Right atrium auricular region (tissue), 2 donors: ENCODE measurements around the gene MSL2. TPM values are rescaled to one million over a fixed set of nuclear protein-coding genes. Genes with fewer than 3 reads are reported as not detected.
A peak's percentile ranks its signal among the peaks of the same experiment; 100 is the strongest.
"Not testable (repeated sequence)": the region's sequence is repeated elsewhere in the genome, so short reads cannot be mapped to it uniquely, and the experiment has no call there.

Experiments used
- DNase-seq: peaks from one replicate; pipeline ENCODE4 v3.0.0-alpha.2; 2019; ENCODE audit warnings: low spot score
- H3K27ac ChIP-seq, 2 donors: fragments of 200-600 bp; sonication (generic); 1 replicate in 1 of 2; 2 replicates in 1 of 2; pipeline ENCODE4 v1.5.1; 2016 to 2019
- H3K27me3 ChIP-seq, 2 donors: fragments of 200-600 bp; sonication (generic); one replicate each; pipeline versions ENCODE4 v1.5.1 to v1.6.0; 2017 to 2019
- H3K36me3 ChIP-seq: fragments of 200-600 bp; sonication (generic); one replicate; pipeline ENCODE4 v1.5.1; 2016
- H3K4me1 ChIP-seq, 2 donors: fragments of 200-600 bp; sonication (generic); one replicate each; pipeline versions ENCODE4 v1.5.1 to v1.6.0; 2017 to 2019
- H3K4me3 ChIP-seq, 2 donors: fragments of 200-600 bp; sonication (generic); 1 replicate in 1 of 2; 2 replicates in 1 of 2; pipeline ENCODE4 v1.5.1; 2017 to 2019; ENCODE audit warnings: mild to moderate bottlenecking in 1 of 2, moderate library complexity in 1 of 2
- H3K9me3 ChIP-seq, 2 donors: fragments of 200-600 bp; sonication (generic); one replicate each; pipeline ENCODE4 v1.5.1; 2019
- CTCF ChIP-seq, 2 donors: fragments of 200-600 bp; sonication (generic); IDR thresholded peaks; one replicate each; pipeline ENCODE4 v1.5.1; 2019; ENCODE audit warnings: antibody characterized with exemption in 2 of 2
- total RNA-seq, 2 donors: library from RNA; depleted of rRNA; stranded (reverse); fragments of >200 nt; gene quantifications; one replicate each; pipeline ENCODE4 v1.1.0, GENCODE V29; 2016

The MSL2 gene
- total RNA-seq, 2 donors from 2014 or later = 19.2 to 22.0 TPM

- Histone ChIP-seq H3K4me1 (no peaks in the 10 kb centered on the region), H3K4me3 (no peak overlapping the region), H3K27ac (no peak overlapping the region), H3K9me3 (no peaks in the 10 kb centered on the region), H3K27me3 (no peaks in the 10 kb centered on the region), H3K36me3 (no peaks in the 10 kb centered on the region)
- no peak for DNase-seq
- no peak for TF ChIP-seq CTCF (IDR thresholded peaks at IDR 0.05)
Observed at GRCh38 chr3:136207489-136208115, 11.5 kb upstream of the MSL2 start.

GRCh38 chr3:136199219-136199618 is 3.1 kb upstream of the MSL2 start:
- H3K36me3 ChIP-seq, H3K4me3 ChIP-seq, H3K27ac ChIP-seq: not testable (repeated sequence)

GRCh38 chr3:136198462-136199078 is 2.4 kb upstream of the MSL2 start:
- not testable (repeated sequence) for H3K4me3 ChIP-seq, H3K36me3 ChIP-seq, H3K27me3 ChIP-seq, H3K9me3 ChIP-seq, DNase-seq
- peaks cover 0 to 15% of the 10 kb centered on the region in 2 donors for H3K4me1 ChIP-seq
- H3K27ac ChIP-seq = peak overlapping the region; percentile 99 to 100

More at GRCh38 chr3:136199219-136199618, 3.1 kb upstream of the MSL2 start:
- H3K9me3 ChIP-seq, H3K27me3 ChIP-seq, DNase-seq: not testable (repeated sequence)
- peaks cover 0 to 15% of the 10 kb centered on the region in 2 donors for H3K4me1 ChIP-seq

- no peak for TF ChIP-seq CTCF (IDR thresholded peaks at IDR 0.05)
- Histone ChIP-seq H3K27me3 (no peaks in the 10 kb centered on the region), H3K27ac (peak overlapping the region; percentile 99 to 100), H3K36me3 (no peaks in the 10 kb centered on the region), H3K9me3 (no peaks in the 10 kb centered on the region), H3K4me1 (peaks cover 0 to 26% of the 10 kb centered on the region in 2 donors), H3K4me3 (peak overlapping the region; percentile 69 to 76)
- no peak for DNase-seq
Observed at GRCh38 chr3:136197159-136197793, 1.1 kb upstream of the MSL2 start.

GRCh38 chr3:136196401-136197158 is 445 bp upstream of the MSL2 start:
- Histone ChIP-seq H3K9me3 (no peaks in the 10 kb centered on the region), H3K27me3 (no peaks in the 10 kb centered on the region), H3K27ac (peak overlapping the region; percentile 99 to 100), H3K4me3 (peak overlapping the region; percentile 69 to 76), H3K4me1 (peaks cover 0 to 33% of the 10 kb centered on the region in 2 donors), H3K36me3 (no peaks in the 10 kb centered on the region)
- DNase-seq = peak; percentile 98
- TF ChIP-seq CTCF (IDR thresholded peaks at IDR 0.05) = no peak

- Histone ChIP-seq H3K4me1 (peaks cover 0 to 44% of the 10 kb centered on the region in 2 donors), H3K9me3 (no peaks in the 10 kb centered on the region), H3K27ac (peak overlapping the region; percentile 99 to 100), H3K36me3 (no peaks in the 10 kb centered on the region), H3K27me3 (no peaks in the 10 kb centered on the region), H3K4me3 (peak overlapping the region; percentile 69 to 76)
- peak; percentile 75 for DNase-seq
- TF ChIP-seq CTCF (IDR thresholded peaks at IDR 0.05) = no peak
Observed at GRCh38 chr3:136195258-136196063, 674 bp downstream of the MSL2 start.
